Astrocyte of the cerebellum (primary cell): ENCODE data around the gene C11orf54.

ENCODE experiments used
- DNase-seq: peaks from one replicate; pipeline ENCODE4 v3.0.0-alpha.2; 2011; ENCODE audit warnings: low read depth
- H3K4me3 ChIP-seq: 2 replicates; pipeline ENCODE4 v1.5.1; 2011; ENCODE audit warnings: mild to moderate bottlenecking, low read depth, low read length, moderate library complexity
- in situ Hi-C: cut with HindIII; loops from 2 replicates; pipeline ENCODE4 v1.10.0; 2017; ENCODE audit warnings: low sequenced_read_pairs
- TF ChIP-seq, protein P1 (sequence below): IDR thresholded peaks from 2 replicates; pipeline ENCODE4 v1.5.1; 2012; ENCODE audit warnings: low read length, low read depth, moderate library complexity, mild to moderate bottlenecking; ENCODE audit errors: missing control alignments

Gene C11orf54

DNA sequence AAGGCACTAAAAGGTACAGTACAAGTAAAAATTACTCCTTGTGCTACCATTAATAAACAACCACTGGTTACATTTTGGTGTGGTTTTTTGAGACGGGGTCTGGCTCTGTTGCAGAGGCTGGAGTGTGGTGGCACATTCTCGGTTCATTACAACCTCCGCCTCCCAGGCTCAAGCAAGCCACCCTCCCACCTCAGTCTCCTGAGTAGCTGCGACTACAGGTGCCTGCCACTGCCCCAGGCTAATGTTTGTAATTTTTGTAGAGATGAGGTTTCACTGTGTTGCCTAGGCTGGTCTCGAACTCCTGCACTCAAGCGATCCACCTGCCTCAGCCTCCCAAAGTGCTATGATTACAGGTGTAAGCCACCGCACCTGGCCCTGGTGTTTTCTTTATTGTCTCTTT is 20.9 kb upstream of the C11orf54 start:
- TF ChIP-seq, protein P1, sequence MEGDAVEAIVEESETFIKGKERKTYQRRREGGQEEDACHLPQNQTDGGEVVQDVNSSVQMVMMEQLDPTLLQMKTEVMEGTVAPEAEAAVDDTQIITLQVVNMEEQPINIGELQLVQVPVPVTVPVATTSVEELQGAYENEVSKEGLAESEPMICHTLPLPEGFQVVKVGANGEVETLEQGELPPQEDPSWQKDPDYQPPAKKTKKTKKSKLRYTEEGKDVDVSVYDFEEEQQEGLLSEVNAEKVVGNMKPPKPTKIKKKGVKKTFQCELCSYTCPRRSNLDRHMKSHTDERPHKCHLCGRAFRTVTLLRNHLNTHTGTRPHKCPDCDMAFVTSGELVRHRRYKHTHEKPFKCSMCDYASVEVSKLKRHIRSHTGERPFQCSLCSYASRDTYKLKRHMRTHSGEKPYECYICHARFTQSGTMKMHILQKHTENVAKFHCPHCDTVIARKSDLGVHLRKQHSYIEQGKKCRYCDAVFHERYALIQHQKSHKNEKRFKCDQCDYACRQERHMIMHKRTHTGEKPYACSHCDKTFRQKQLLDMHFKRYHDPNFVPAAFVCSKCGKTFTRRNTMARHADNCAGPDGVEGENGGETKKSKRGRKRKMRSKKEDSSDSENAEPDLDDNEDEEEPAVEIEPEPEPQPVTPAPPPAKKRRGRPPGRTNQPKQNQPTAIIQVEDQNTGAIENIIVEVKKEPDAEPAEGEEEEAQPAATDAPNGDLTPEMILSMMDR, result no peak
- in situ Hi-C loops, result no loop called here
- no peak for DNase-seq
- no peak overlapping the region for H3K4me3 ChIP-seq

DNA sequence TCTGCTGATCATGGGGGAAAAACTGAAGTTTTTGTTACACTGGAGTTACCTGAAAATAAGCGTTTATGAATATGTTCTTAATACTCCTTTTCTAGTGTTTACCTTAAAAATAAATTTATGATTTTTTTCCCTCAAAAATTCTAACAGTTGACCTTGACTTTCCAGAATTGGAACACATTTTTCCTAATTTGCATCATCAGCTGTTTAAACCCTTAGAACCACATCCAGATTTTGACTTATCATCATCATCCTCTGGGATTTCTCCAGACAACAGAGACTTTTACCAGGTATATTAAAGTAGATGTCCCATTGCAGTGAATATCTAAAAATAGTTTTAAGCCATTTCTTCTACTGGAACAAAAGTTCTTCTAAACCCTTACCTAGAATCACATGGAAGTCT is 17.4 kb upstream of the C11orf54 start:
- TF ChIP-seq, protein P1, result no peak
- no peak overlapping the region for H3K4me3 ChIP-seq
- no peak for DNase-seq
- in situ Hi-C loops, result no loop called here

DNA sequence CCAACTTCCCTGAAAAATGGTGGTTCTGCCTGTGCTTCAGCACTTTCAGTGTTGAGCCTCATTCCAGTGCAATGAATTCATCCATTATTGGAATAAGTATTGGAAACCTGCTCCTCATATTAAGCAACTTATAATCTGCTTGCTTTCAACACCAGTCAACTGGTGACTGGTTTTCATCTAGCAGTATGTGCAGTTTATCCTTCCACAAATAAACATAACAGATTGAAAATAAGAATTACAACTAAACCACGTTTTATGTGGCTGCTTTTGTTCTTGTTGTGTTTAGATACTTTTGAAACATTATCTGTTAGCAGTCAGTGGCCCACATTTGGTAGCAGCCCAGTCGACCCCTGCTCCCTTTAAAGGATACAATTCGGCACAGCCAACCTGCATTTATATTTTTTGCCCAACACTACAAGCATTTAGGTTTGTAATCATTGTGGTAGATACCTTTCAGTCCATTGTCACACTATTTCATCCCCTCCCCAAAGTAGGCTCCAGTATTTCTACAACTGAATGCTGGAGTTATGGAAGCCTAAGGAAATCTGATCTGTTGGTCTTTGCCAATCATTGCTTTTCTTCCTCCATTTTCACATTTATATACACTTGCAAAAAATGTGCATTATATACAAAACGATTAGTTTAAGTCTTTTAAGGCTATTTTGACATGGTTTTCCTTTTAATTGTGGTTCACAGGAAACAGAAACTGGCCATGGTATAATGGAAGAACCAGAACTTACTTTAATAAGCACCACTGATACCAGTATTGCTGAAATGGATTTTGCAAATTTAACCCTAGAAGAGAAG is 13.3 kb upstream of the C11orf54 start:
- in situ Hi-C loops, result no loop called here
- DNase-seq, result no peak

DNA sequence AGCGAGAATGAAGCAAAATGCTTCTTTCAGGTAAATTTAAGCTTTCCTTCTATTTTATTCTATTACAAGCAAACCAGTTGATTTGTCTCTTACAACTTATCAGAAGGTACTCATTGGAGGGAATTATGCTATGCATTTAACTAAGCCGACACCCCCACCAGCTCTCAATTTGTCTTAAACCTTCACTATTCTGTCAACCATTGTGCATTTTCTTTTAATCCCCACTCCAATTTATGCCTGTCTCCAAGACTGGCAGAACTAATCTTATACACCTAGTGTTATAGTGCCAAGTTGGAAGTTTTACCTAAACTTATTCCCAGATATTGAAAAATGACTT is 12.7 kb upstream of the C11orf54 start:
- in situ Hi-C loops, result no loop called here
- DNase-seq, result no peak
- no peak overlapping the region for H3K4me3 ChIP-seq
- TF ChIP-seq, protein P1, result no peak

More for the DNA sequence above, 13.3 kb upstream of the C11orf54 start:
- TF ChIP-seq, protein P1, result no peak
- no peak overlapping the region for H3K4me3 ChIP-seq

DNA sequence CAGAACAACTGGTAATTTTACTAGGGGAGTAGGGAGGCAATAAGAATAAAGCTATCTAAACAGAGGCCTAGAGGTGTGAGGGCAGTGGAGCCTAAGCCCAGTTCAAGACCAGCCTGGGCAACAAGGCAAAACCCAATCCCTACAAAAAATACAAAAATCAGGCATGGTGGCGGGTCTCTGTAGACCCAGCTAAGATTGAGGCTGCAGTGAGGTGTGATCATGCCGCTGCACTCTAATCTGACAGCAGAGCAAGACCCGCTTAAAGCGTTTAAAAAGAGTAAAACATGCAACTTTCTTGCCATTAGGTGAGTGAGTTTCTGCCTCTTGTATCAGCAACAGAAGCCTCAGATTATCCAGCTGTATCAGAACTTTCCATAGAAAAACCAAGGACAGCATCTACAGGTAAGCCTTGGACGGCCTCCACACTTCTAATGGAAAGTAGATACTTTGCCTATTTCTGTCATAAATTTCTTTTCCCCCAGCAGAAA is 12.3 kb upstream of the C11orf54 start:
- in situ Hi-C loops, result no loop called here
- no peak overlapping the region for H3K4me3 ChIP-seq
- TF ChIP-seq, protein P1, result no peak
- no peak for DNase-seq

DNA sequence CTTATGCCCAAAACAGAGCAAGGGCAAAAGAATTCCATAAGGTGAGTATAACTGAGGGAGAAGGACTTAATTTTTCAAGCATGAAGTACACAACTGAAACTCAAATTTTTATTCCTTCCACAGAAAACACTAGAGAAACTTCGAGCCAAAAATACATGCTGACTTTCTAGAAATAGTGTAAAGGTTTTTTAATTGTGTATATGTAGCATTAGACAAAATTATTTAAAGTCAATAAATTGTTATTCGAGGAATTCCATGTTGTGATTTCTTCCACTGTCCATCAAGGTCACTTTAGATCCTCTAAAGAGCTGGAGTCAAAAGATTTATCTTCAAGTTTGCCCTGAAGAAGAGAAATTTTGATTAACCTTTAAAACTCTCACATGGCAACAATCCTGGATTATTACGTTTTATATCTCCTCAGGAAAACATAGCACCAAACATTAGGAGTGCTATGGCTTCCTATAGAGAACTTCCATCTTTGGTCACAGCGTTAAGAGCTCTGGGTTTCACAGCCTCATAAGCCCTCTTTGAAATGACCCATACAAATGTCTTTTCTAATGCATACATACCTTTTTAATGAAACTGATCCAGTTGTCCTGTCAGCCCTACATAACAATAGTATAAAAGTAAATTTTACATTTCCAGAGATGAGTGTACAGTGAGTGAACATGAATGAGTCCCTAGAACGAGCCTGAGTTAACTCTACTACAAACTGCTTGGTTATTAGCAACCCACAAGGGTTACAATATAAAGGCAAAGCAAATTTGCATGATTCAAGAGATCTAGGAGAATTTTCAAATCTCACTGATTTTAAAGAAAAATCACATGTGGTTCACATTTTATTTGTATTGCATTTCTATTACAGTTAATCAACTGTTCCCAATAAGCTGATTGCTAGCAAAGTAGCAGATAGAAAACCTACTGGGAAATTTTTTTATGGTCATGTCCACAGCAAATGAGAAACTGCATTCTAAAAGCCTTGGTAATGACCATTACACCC is 11.1 kb upstream of the C11orf54 start:
- H3K4me3 ChIP-seq, result no peak overlapping the region
- TF ChIP-seq, protein P1, result no peak
- DNase-seq, result no peak
- in situ Hi-C loops, result no loop called here
